Measurements from ENCODE around the gene TFAM. TPM values are rescaled to one million over a fixed set of nuclear protein-coding genes. Genes with fewer than 3 reads are reported as not detected.

Gene TFAM
- polyA plus RNA-seq, 1 donor (not counting 4 experiments of a cell fraction or from before 2014, with no cell fraction given), result 25.1 TPM

DNA sequence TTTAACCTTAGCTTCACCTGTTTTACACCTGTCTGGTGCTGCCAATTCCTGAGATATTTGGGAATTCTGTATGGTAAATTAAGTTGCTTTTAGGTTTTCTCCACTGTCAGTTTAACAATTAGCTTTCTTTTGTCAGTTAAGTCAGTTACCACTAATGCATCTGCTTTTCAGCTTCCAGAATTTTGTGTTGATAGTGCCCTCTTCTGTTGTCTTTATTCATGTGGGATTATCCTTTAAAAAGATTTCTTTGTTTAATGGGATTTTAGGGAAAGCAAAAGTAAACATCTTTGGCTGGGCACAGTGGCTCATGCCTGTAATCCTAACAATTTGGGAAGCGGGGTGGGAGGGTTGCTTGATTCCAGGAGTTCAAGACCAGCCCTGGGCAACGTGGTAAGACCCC lies 8.1 kb downstream of the TFAM start:
- H3K4me2 ChIP-seq (ENCODE audit: control insufficient read depth, extremely low read depth, insufficient read depth, low read depth, low read length), result no peak overlapping the region
- dilution Hi-C loops (cut with MboI; ENCODE audit: extremely low pct_ligation_motif_present, low sequenced_read_pairs), result no loop called here
- H3K4me3 ChIP-seq (ENCODE audit: control insufficient read depth in 2 of 3, extremely low read depth in 1 of 3, insufficient read depth in 2 of 3, low read depth in 1 of 3, low read length in 3 of 3), result no peak overlapping the region
- H3K9me1 ChIP-seq (ENCODE audit: control insufficient read depth, extremely low read depth, insufficient read depth, low read length), result no peaks in the 10 kb centered on the region
- H2AFZ ChIP-seq (ENCODE audit: control insufficient read depth, low read length), result no peak overlapping the region
- peaks cover 4 to 29% of the 10 kb centered on the region in 2 experiments for H3K36me3 ChIP-seq (ENCODE audit: control insufficient read depth in 2 of 2, extremely low read depth in 1 of 2, insufficient read depth in 2 of 2, low read length in 2 of 2)
- H3K9me3 ChIP-seq (ENCODE audit: control insufficient read depth, low read depth, low read length), result no peaks in the 10 kb centered on the region
- peaks cover 16% of the 10 kb centered on the region for H3K79me2 ChIP-seq (ENCODE audit: control insufficient read depth, insufficient read depth, low read length)
- H3K4me1 ChIP-seq (ENCODE audit: control insufficient read depth, extremely low read depth, insufficient read depth, low read length), result no peaks in the 10 kb centered on the region
- TF ChIP-seq CTCF (optimal IDR thresholded peaks at IDR 0.05 in 1 of 3, IDR thresholded peaks at IDR 0.05 in 1 of 3, conservative IDR thresholded peaks at IDR 0.05 in 1 of 3; ENCODE audit: extremely low read depth in 1 of 3, insufficient read depth in 2 of 3, low read length in 3 of 3) (no peak), EZH2 (IDR thresholded peaks at IDR 0.05; ENCODE audit: low read length) (no peak)
- H3K27ac ChIP-seq (ENCODE audit: control insufficient read depth, insufficient read depth, low read length), result no peak overlapping the region
- H3K9ac ChIP-seq (ENCODE audit: control insufficient read depth, extremely low read depth, insufficient read depth, low read length), result no peak overlapping the region
- no peaks in the 10 kb centered on the region for H4K20me1 ChIP-seq (ENCODE audit: control insufficient read depth, extremely low read depth, insufficient read depth, low read length)
- FAIRE-seq (no peak), DNase-seq (ENCODE audit: low read depth, low spot score) (no peak)
- H3K27me3 ChIP-seq (ENCODE audit: control insufficient read depth, extremely low read depth, insufficient read depth, low read length), result no peaks in the 10 kb centered on the region

DNA sequence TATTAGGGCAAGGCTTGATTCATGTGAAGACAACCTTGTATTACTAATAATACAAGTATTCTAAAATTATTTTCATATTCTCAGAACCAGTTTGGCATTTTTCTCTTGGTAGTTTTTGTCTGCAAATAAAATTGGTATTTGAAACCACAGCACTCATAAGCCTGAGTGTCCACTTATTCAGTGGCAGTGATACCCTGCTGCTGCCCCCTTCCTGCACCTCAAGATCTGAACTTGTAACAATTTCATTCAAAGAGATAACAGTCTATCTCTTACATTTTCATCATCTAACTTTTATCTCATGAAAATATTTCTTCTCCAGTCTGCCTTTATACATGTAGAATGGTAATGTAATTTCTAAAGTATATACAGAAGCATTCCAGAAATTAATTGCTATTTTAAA lies 9.3 kb downstream of the TFAM start:
- no peaks in the 10 kb centered on the region for H3K9me1 ChIP-seq (ENCODE audit: control insufficient read depth, extremely low read depth, insufficient read depth, low read length)
- DNase-seq (ENCODE audit: low read depth, low spot score) (no peak), FAIRE-seq (no peak)
- no peak overlapping the region for H2AFZ ChIP-seq (ENCODE audit: control insufficient read depth, low read length)
- no peaks in the 10 kb centered on the region for H3K27me3 ChIP-seq (ENCODE audit: control insufficient read depth, extremely low read depth, insufficient read depth, low read length)
- no peak overlapping the region for H3K27ac ChIP-seq (ENCODE audit: control insufficient read depth, insufficient read depth, low read length)
- no peaks in the 10 kb centered on the region for H3K9me3 ChIP-seq (ENCODE audit: control insufficient read depth, low read depth, low read length)
- H3K36me3 ChIP-seq (ENCODE audit: control insufficient read depth in 2 of 2, extremely low read depth in 1 of 2, insufficient read depth in 2 of 2, low read length in 2 of 2), result peaks cover 3 to 20% of the 10 kb centered on the region in 2 experiments
- peaks cover 11% of the 10 kb centered on the region for H3K79me2 ChIP-seq (ENCODE audit: control insufficient read depth, insufficient read depth, low read length)
- no peaks in the 10 kb centered on the region for H4K20me1 ChIP-seq (ENCODE audit: control insufficient read depth, extremely low read depth, insufficient read depth, low read length)
- H3K4me2 ChIP-seq (ENCODE audit: control insufficient read depth, extremely low read depth, insufficient read depth, low read depth, low read length), result no peak overlapping the region
- H3K9ac ChIP-seq (ENCODE audit: control insufficient read depth, extremely low read depth, insufficient read depth, low read length), result no peak overlapping the region
- TF ChIP-seq CTCF (optimal IDR thresholded peaks at IDR 0.05 in 1 of 3, IDR thresholded peaks at IDR 0.05 in 1 of 3, conservative IDR thresholded peaks at IDR 0.05 in 1 of 3; ENCODE audit: extremely low read depth in 1 of 3, insufficient read depth in 2 of 3, low read length in 3 of 3) (no peak), EZH2 (IDR thresholded peaks at IDR 0.05; ENCODE audit: low read length) (no peak)
- H3K4me3 ChIP-seq (ENCODE audit: control insufficient read depth in 2 of 3, extremely low read depth in 1 of 3, insufficient read depth in 2 of 3, low read depth in 1 of 3, low read length in 3 of 3), result no peak overlapping the region
- H3K4me1 ChIP-seq (ENCODE audit: control insufficient read depth, extremely low read depth, insufficient read depth, low read length), result no peaks in the 10 kb centered on the region
- dilution Hi-C loops (cut with MboI; ENCODE audit: extremely low pct_ligation_motif_present, low sequenced_read_pairs), result no loop called here

All from keratinocyte (primary cell).